Fibroblast of pulmonary artery (primary cell): ENCODE measurements around the gene PDLIM3.

Experiments
- DNase-seq: peaks from one replicate; pipeline ENCODE4 v3.0.0-alpha.2; 2010; ENCODE audit warnings: low read depth
- H3K4me3 ChIP-seq: replicated peaks from 2 replicates; pipeline ENCODE4 v1.5.1; 2011; ENCODE audit warnings: low read depth, mild to moderate bottlenecking, control low read depth, low read length, moderate library complexity
- CTCF ChIP-seq: IDR thresholded peaks from 2 replicates; pipeline ENCODE4 v1.5.1; 2011; ENCODE audit warnings: mild to moderate bottlenecking, control low read depth, low read length, inconsistent platforms; ENCODE audit errors: missing control alignments

Gene PDLIM3

GRCh38 chr4:185576314-185576961, 41.1 kb upstream of the PDLIM3 start:
- H3K4me3 ChIP-seq: no peak overlapping the region
- TF ChIP-seq CTCF: no peak
- DNase-seq: no peak

- H3K4me3 ChIP-seq: peak overlapping the region; percentile 1
- peak; percentile 87 for DNase-seq
- TF ChIP-seq CTCF: no peak
Observed at GRCh38 chr4:185573651-185574199, 38.4 kb upstream of the PDLIM3 start.

- TF ChIP-seq CTCF: no peak
- no peak overlapping the region for H3K4me3 ChIP-seq
- DNase-seq: no peak
Observed at GRCh38 chr4:185570727-185571126, 35.4 kb upstream of the PDLIM3 start.

GRCh38 chr4:185567381-185568376, 32.4 kb upstream of the PDLIM3 start:
- H3K4me3 ChIP-seq: no peak overlapping the region
- DNase-seq: peak; percentile 98
- no peak for TF ChIP-seq CTCF

GRCh38 chr4:185566972-185567371, 31.7 kb upstream of the PDLIM3 start:
- peak; percentile 98 for DNase-seq
- no peak overlapping the region for H3K4me3 ChIP-seq
- TF ChIP-seq CTCF: no peak

GRCh38 chr4:185566425-185566824, 31.1 kb upstream of the PDLIM3 start:
- H3K4me3 ChIP-seq: no peak overlapping the region
- peak; percentile 67 for DNase-seq
- TF ChIP-seq CTCF: no peak
